SK-N-SH treated with all-trans-retinoic acid at 6 μM for 48 hours (cell line): ENCODE data around the gene PDGFC.

Experiments
- ATAC-seq: fragments of 200-7000 bp; cut with Tn5 transposase; 3 replicates; pipeline ENCODE4 v1.9.1; 2020; ENCODE audit warnings: mild to moderate bottlenecking, moderate library complexity
- ARNTL ChIP-seq: fragments of 450-650 bp; formaldehyde crosslinking; IDR thresholded peaks from 2 replicates; pipeline ENCODE4 v1.5.0; 2020; ENCODE audit warnings: low read depth, mild to moderate bottlenecking, moderate library complexity, borderline replicate concordance
- BACH2 ChIP-seq: fragments of 250-450 bp; sonication (Bioruptor Pico); IDR thresholded peaks from 2 replicates; pipeline ENCODE4 v1.9.0; 2021; ENCODE audit warnings: mild to moderate bottlenecking, borderline replicate concordance
- ESRRG ChIP-seq: fragments of 250-450 bp; sonication (Bioruptor Pico); IDR thresholded peaks from 2 replicates; pipeline ENCODE4 v1.6.1; 2021; ENCODE audit warnings: mild to moderate bottlenecking
- GLIS3 ChIP-seq: fragments of 250-450 bp; sonication (Bioruptor Pico); IDR thresholded peaks from 2 replicates; pipeline ENCODE4 v1.5.0; 2020; ENCODE audit warnings: mild to moderate bottlenecking, moderate library complexity
- ISL1 ChIP-seq: fragments of 250-450 bp; sonication (Bioruptor Pico); IDR thresholded peaks from 2 replicates; pipeline ENCODE4 v2.1.2; 2022; ENCODE audit warnings: mild to moderate bottlenecking, moderate library complexity
- OSR1 ChIP-seq: fragments of 250-450 bp; sonication (Bioruptor Pico); IDR thresholded peaks from 2 replicates; pipeline ENCODE4 v1.8.0; 2022; ENCODE audit warnings: moderate library complexity, mild to moderate bottlenecking, inconsistent platforms
- PPARA ChIP-seq: fragments of 250-450 bp; sonication (Bioruptor Pico); IDR thresholded peaks from 2 replicates; pipeline ENCODE4 v1.5.0; 2020; ENCODE audit warnings: mild to moderate bottlenecking, borderline replicate concordance
- RARB ChIP-seq: fragments of 250-450 bp; sonication (Bioruptor Pico); IDR thresholded peaks from 2 replicates; pipeline ENCODE4 v1.8.0; 2021; ENCODE audit warnings: mild to moderate bottlenecking, moderate library complexity
- SNAI2 ChIP-seq: fragments of 250-450 bp; sonication (Bioruptor Pico); IDR thresholded peaks from 2 replicates; pipeline ENCODE4 v1.5.0; 2020; ENCODE audit warnings: mild to moderate bottlenecking, moderate library complexity
- TCF4 ChIP-seq: fragments of 250-450 bp; sonication (Bioruptor Pico); IDR thresholded peaks from 2 replicates; pipeline ENCODE4 v1.8.0; 2021; ENCODE audit warnings: mild to moderate bottlenecking, moderate library complexity, borderline replicate concordance
- TOX ChIP-seq: fragments of 250-450 bp; sonication (Bioruptor Pico); IDR thresholded peaks from 2 replicates; pipeline ENCODE4 v1.8.0; 2021; ENCODE audit warnings: mild to moderate bottlenecking, moderate library complexity, borderline replicate concordance
- ZC3H10 ChIP-seq: fragments of 250-450 bp; sonication (Bioruptor Pico); IDR thresholded peaks from 2 replicates; pipeline ENCODE4 v1.5.1; 2021; ENCODE audit warnings: mild to moderate bottlenecking, moderate library complexity
- ZFP3 ChIP-seq: fragments of 250-450 bp; sonication (Bioruptor Pico); IDR thresholded peaks from 2 replicates; pipeline ENCODE4 v1.5.0; 2020; ENCODE audit warnings: mild to moderate bottlenecking, moderate library complexity
- ZNF565 ChIP-seq: fragments of 450-650 bp; formaldehyde crosslinking; conservative IDR thresholded peaks from 2 replicates; pipeline ENCODE4 v1.5.0; 2020; ENCODE audit warnings: low read depth, mild to moderate bottlenecking, moderate library complexity
- ZNF70 ChIP-seq: fragments of 450-650 bp; formaldehyde crosslinking; IDR thresholded peaks from 2 replicates; pipeline ENCODE4 v1.5.0; 2020; ENCODE audit warnings: mild to moderate bottlenecking, moderate library complexity
- ZNF8 ChIP-seq: fragments of 450-650 bp; formaldehyde crosslinking; IDR thresholded peaks from 2 replicates; pipeline ENCODE4 v1.5.0; 2020; ENCODE audit warnings: mild to moderate bottlenecking, moderate library complexity
- TF ChIP-seq, protein P1 (sequence below): fragments of 250-450 bp; sonication (Bioruptor Pico); IDR thresholded peaks from 2 replicates; pipeline ENCODE4 v1.8.0; 2021; ENCODE audit warnings: low read depth, mild to moderate bottlenecking, moderate library complexity, borderline replicate concordance
- TF ChIP-seq, protein P2 (sequence below): fragments of 250-450 bp; sonication (Bioruptor Pico); IDR thresholded peaks from 2 replicates; pipeline ENCODE4 v1.8.0; 2020; ENCODE audit warnings: mild to moderate bottlenecking, moderate library complexity, borderline replicate concordance
- TF ChIP-seq, protein P3 (sequence below): fragments of 250-450 bp; sonication (Bioruptor Pico); IDR thresholded peaks from 2 replicates; pipeline ENCODE4 v1.5.1; 2021; ENCODE audit warnings: mild to moderate bottlenecking, moderate library complexity
- TF ChIP-seq, protein P4 (sequence below): fragments of 250-450 bp; sonication (Bioruptor Pico); IDR thresholded peaks from 2 replicates; pipeline ENCODE4 v1.5.1; 2020; ENCODE audit warnings: low read depth, mild to moderate bottlenecking, moderate library complexity
- TF ChIP-seq, protein P5 (sequence below): fragments of 250-450 bp; sonication (Bioruptor Pico); IDR thresholded peaks from 2 replicates; pipeline ENCODE4 v1.5.0; 2020; ENCODE audit warnings: mild to moderate bottlenecking, moderate library complexity

PDGFC gene

DNA sequence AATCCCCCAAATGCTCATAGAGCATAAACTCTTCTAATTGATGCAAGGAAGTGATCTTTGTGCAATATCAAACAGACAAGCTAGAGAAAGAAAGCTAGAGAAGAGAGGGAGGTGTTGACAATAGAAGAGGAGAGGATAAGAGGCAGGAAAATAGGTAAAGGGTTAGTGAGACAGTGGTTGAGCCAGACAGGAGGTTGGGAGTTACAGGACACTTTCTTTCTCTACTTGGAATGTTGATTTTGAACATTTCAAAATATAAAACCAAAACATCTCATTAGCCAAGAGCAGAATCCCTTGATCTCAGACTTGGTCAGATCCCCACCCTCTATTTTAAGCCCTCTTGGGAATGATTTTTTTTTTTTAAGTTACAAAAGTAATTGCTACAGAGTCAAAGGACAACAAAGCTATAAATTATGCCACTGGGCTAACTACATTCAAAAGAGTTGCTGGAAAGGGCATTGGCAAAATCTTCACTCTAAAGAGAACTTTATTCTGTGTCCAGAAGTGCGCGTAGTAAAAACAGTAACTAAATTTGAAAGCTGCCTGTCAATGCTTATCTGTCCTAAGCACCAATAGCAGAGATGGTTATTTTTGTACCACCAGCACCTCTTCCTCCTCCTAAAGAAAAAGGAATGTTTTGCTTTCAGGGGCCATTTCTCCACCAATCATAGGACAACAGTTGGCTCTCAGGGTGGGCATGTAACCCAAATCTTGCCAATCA, 133.8 kb downstream of the PDGFC start (continued):
- no peak for TF ChIP-seq ZNF565
- no peak for TF ChIP-seq SNAI2 (CRISPR knock-in tag)
- no peak for TF ChIP-seq OSR1 (CRISPR knock-in tag)
- TF ChIP-seq ZFP3 (CRISPR knock-in tag) = no peak
- TF ChIP-seq ESRRG = no peak
- no peak for TF ChIP-seq GLIS3 (CRISPR knock-in tag)
- no peak for TF ChIP-seq TCF4 (CRISPR knock-in tag)
- TF ChIP-seq TOX (CRISPR knock-in tag) = no peak
- TF ChIP-seq, all 23 proteins: peak for 0

DNA sequence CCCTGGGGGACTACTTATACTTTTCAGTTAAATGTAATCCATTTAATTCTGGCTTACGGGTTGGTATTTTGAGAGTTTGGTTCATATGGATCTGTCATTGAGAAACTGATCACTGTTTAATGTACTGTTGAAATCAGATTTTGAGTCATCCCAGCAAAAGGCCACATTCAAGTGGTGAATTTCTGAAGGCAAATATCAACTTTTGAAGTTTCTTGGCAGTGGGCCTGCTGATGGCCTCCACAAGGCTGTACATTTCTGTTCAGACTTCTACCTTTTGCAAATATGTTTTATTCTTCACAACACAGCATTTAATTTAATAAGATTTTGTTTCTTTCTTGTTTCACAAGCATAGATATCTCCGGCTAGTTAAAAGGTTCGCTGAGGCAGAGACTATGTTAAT, 138.7 kb downstream of the PDGFC start:
- TF ChIP-seq, protein P1, sequence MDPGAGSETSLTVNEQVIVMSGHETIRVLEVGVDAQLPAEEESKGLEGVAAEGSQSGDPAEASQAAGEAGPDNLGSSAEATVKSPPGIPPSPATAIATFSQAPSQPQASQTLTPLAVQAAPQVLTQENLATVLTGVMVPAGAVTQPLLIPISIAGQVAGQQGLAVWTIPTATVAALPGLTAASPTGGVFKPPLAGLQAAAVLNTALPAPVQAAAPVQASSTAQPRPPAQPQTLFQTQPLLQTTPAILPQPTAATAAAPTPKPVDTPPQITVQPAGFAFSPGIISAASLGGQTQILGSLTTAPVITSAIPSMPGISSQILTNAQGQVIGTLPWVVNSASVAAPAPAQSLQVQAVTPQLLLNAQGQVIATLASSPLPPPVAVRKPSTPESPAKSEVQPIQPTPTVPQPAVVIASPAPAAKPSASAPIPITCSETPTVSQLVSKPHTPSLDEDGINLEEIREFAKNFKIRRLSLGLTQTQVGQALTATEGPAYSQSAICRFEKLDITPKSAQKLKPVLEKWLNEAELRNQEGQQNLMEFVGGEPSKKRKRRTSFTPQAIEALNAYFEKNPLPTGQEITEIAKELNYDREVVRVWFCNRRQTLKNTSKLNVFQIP (CRISPR knock-in tag) = no peak
- TF ChIP-seq PPARA (CRISPR knock-in tag) (no peak), ESRRG (no peak)
- TF ChIP-seq, protein P2, sequence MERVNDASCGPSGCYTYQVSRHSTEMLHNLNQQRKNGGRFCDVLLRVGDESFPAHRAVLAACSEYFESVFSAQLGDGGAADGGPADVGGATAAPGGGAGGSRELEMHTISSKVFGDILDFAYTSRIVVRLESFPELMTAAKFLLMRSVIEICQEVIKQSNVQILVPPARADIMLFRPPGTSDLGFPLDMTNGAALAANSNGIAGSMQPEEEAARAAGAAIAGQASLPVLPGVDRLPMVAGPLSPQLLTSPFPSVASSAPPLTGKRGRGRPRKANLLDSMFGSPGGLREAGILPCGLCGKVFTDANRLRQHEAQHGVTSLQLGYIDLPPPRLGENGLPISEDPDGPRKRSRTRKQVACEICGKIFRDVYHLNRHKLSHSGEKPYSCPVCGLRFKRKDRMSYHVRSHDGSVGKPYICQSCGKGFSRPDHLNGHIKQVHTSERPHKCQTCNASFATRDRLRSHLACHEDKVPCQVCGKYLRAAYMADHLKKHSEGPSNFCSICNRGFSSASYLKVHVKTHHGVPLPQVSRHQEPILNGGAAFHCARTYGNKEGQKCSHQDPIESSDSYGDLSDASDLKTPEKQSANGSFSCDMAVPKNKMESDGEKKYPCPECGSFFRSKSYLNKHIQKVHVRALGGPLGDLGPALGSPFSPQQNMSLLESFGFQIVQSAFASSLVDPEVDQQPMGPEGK = no peak
- TF ChIP-seq, all 23 proteins: peak for 0
- no peak for ATAC-seq

DNA sequence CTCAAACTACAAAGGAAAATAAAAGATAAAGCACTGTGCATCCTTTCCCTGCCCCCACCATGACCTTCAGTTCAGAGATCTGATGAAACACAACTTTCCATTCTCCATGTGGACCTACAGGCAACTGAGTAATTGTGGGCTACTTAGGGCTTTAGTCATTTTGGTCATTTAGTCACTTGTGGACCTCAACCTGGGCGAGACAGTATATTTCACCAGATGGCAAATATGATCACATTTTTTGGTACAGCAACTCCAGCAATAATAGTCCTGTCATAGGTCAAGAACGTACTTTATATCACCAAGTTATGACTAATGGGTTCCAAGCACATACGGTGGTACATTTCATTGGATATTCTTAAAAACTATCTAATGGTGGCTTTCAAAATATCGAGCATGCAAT, 141.2 kb downstream of the PDGFC start:
- ATAC-seq = no peak; the same call in 2 of the 3 replicates
- TF ChIP-seq, protein P2 = no peak
- TF ChIP-seq, protein P3, sequence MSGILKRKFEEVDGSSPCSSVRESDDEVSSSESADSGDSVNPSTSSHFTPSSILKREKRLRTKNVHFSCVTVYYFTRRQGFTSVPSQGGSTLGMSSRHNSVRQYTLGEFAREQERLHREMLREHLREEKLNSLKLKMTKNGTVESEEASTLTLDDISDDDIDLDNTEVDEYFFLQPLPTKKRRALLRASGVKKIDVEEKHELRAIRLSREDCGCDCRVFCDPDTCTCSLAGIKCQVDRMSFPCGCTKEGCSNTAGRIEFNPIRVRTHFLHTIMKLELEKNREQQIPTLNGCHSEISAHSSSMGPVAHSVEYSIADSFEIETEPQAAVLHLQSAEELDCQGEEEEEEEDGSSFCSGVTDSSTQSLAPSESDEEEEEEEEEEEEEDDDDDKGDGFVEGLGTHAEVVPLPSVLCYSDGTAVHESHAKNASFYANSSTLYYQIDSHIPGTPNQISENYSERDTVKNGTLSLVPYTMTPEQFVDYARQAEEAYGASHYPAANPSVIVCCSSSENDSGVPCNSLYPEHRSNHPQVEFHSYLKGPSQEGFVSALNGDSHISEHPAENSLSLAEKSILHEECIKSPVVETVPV (CRISPR knock-in tag) = no peak
- TF ChIP-seq, protein P1 (CRISPR knock-in tag) = no peak
- TF ChIP-seq ZNF8 (CRISPR knock-in tag) (no peak), GLIS3 (CRISPR knock-in tag) (no peak), ISL1 (CRISPR knock-in tag) (no peak), BACH2 (CRISPR knock-in tag) (no peak), ARNTL (CRISPR knock-in tag) (no peak), ZNF70 (CRISPR knock-in tag) (no peak), OSR1 (CRISPR knock-in tag) (no peak), ZC3H10 (CRISPR knock-in tag) (no peak), RARB (CRISPR knock-in tag) (no peak), ESRRG (no peak), TOX (CRISPR knock-in tag) (no peak)
- TF ChIP-seq, protein P4, sequence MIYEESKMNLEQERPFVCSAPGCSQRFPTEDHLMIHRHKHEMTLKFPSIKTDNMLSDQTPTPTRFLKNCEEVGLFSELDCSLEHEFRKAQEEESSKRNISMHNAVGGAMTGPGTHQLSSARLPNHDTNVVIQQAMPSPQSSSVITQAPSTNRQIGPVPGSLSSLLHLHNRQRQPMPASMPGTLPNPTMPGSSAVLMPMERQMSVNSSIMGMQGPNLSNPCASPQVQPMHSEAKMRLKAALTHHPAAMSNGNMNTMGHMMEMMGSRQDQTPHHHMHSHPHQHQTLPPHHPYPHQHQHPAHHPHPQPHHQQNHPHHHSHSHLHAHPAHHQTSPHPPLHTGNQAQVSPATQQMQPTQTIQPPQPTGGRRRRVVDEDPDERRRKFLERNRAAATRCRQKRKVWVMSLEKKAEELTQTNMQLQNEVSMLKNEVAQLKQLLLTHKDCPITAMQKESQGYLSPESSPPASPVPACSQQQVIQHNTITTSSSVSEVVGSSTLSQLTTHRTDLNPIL (CRISPR knock-in tag) = no peak
- TF ChIP-seq, protein P5, sequence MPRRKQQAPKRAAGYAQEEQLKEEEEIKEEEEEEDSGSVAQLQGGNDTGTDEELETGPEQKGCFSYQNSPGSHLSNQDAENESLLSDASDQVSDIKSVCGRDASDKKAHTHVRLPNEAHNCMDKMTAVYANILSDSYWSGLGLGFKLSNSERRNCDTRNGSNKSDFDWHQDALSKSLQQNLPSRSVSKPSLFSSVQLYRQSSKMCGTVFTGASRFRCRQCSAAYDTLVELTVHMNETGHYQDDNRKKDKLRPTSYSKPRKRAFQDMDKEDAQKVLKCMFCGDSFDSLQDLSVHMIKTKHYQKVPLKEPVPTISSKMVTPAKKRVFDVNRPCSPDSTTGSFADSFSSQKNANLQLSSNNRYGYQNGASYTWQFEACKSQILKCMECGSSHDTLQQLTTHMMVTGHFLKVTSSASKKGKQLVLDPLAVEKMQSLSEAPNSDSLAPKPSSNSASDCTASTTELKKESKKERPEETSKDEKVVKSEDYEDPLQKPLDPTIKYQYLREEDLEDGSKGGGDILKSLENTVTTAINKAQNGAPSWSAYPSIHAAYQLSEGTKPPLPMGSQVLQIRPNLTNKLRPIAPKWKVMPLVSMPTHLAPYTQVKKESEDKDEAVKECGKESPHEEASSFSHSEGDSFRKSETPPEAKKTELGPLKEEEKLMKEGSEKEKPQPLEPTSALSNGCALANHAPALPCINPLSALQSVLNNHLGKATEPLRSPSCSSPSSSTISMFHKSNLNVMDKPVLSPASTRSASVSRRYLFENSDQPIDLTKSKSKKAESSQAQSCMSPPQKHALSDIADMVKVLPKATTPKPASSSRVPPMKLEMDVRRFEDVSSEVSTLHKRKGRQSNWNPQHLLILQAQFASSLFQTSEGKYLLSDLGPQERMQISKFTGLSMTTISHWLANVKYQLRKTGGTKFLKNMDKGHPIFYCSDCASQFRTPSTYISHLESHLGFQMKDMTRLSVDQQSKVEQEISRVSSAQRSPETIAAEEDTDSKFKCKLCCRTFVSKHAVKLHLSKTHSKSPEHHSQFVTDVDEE (CRISPR knock-in tag) = no peak
